Loucy (cell line): ENCODE data around the gene IQCN.

ENCODE experiments used
- CTCF ChIP-seq: fragments of 200-600 bp; sonication (generic); conservative IDR thresholded peaks from 2 replicates; pipeline ENCODE4 v1.5.1; 2014; ENCODE audit warnings: mild to moderate bottlenecking, antibody characterized with exemption, low read length
- EZH2phosphoT487 ChIP-seq: fragments of 200-600 bp; IDR thresholded peaks from 2 replicates; pipeline ENCODE4 v1.6.1; 2018; ENCODE audit warnings: antibody characterized with exemption, mild to moderate bottlenecking, moderate library complexity, borderline replicate concordance

GRCh38 chr19:18233224-18233825 lies 40.9 kb downstream of the IQCN start:
- TF ChIP-seq CTCF (no peak), EZH2phosphoT487 (no peak)
